ENCODE measurements around the gene HIRA. TPM values are rescaled to one million over a fixed set of nuclear protein-coding genes. Genes with fewer than 3 reads are reported as not detected.

Gene HIRA
- total and polyA plus RNA-seq, 2 of the 8 experiments (the other 6 are each of a cell fraction or from before 2014, with no cell fraction given) = 34.9 to 67.2 TPM

GRCh38 chr22:19480173-19480568 is 48.6 kb upstream of the HIRA start:
- ChIA-PET POLR2A (ENCODE audit: partially characterized antibody) (interaction anchor here (0.7 to 3.7 kb wide), 29 partner anchors 8 to 370 kb away, joined by 3 to 33 read pairs (median 4); partner anchors contain the start of genes C22orf39, HIRA and MRPL40), CTCF (ENCODE audit: partially characterized antibody) (interaction anchor here (1.6 kb wide), 1 partner anchor 16 kb away, joined by 5 read pairs; no protein-coding TSS in a partner anchor)
- no peak overlapping the region for H3K23ac ChIP-seq (ENCODE audit: insufficient read length)
- H2BK15ac ChIP-seq (ENCODE audit: low read length) = no peak overlapping the region
- peak overlapping the region; percentile 61 to 99 for H3K4me2 ChIP-seq (ENCODE audit: insufficient read depth in 1 of 2, low read depth in 2 of 2, low read length in 2 of 2)
- H3K36me3 ChIP-seq (ENCODE audit: control insufficient read depth in 2 of 4, insufficient read depth in 4 of 4, low read length in 3 of 4) = peaks cover 14 to 27% (median 18%) of the 10 kb centered on the region in 4 experiments
- H3K4ac ChIP-seq (replicated peaks; ENCODE audit: insufficient read length, low read depth, low read length) = no peak overlapping the region
- no peak overlapping the region for H3K56ac ChIP-seq (replicated peaks; ENCODE audit: insufficient read length, low read depth, low read length)
- H3K79me2 ChIP-seq (ENCODE audit: control insufficient read depth in 1 of 2, insufficient read depth in 2 of 2, low read length in 2 of 2) = peaks cover 3 to 46% of the 10 kb centered on the region in 2 experiments; a peak in 3 of 4 replicates
- H2AFZ ChIP-seq (ENCODE audit: low read length) = no peak overlapping the region; the same call in 1 of the 2 replicates
- peak overlapping the region; percentile 82 to 99 (median 94) for H3K4me3 ChIP-seq (ENCODE audit: extremely low read depth in 1 of 4, insufficient read depth in 2 of 4, low read depth in 3 of 4, low read length in 4 of 4)
- no peaks in the 10 kb centered on the region for H3K9me3 ChIP-seq (ENCODE audit: insufficient read depth in 2 of 2, low read depth in 1 of 2, low read length in 1 of 2)
- 0 out of 2 replicates have a peak overlapping the region, but pooled peaks have one; percentile 28 for H3K18ac ChIP-seq (ENCODE audit: extremely low read depth, low read length)
- TF ChIP-seq SIRT6 (IDR thresholded peaks at IDR 0.05; ENCODE audit: low read length) = no peak
- no peak for TF ChIP-seq EGR1 (IDR thresholded peaks at IDR 0.05; ENCODE audit: borderline replicate concordance, low read depth, low read length)
- no peak for TF ChIP-seq TAF7 (optimal IDR thresholded peaks at IDR 0.05; ENCODE audit: borderline replicate concordance, low read depth, low read length)
- peak; percentile 1; the same call in 1 of the 2 replicates for TF ChIP-seq PHF8 (conservative IDR thresholded peaks at IDR 0.05; ENCODE audit: low read depth, low read length)
- H2BK20ac ChIP-seq (ENCODE audit: low read length) = no peak overlapping the region
- no peak overlapping the region for H3K14ac ChIP-seq (ENCODE audit: insufficient read length)
- H3K23me2 ChIP-seq (ENCODE audit: low read depth, low read length) = peaks cover 14% of the 10 kb centered on the region
- no peak overlapping the region for H2BK120ac ChIP-seq (replicated peaks; ENCODE audit: low read depth, low read length)
- DNase-seq (ENCODE audit: low read depth in 1 of 2, low spot score in 2 of 2) (no peak), FAIRE-seq (no peak)
- no peak overlapping the region for H4K91ac ChIP-seq (replicated peaks; ENCODE audit: insufficient read length, low read length)
- 0 out of 2 replicates have a peak overlapping the region, but pooled peaks have one; percentile 1 for H2BK5ac ChIP-seq (ENCODE audit: low read depth, low read length)
- H3K27ac ChIP-seq (ENCODE audit: low read depth, low read length) = peak overlapping the region; percentile 80
- WGBS, 2 experiments (ENCODE audit: extremely low coverage in 1 of 2, insufficient coverage in 1 of 2, insufficient read length in 1 of 2, insufficient replicate concordance in 2 of 2, low coverage in 1 of 2, low lambda C conversion rate in 2 of 2, missing lambda C conversion rate in 1 of 2) = 3% methylated on average over 14 of the region's 15 CpGs; no CpG with 5 or more reads in 1 of the 2 experiments
- H4K5ac ChIP-seq (ENCODE audit: insufficient read length, low read depth, low read length) = no peak overlapping the region
- no peaks in the 10 kb centered on the region for H3K27me3 ChIP-seq (replicated peaks in 1 of 4; ENCODE audit: control insufficient read depth in 3 of 4, extremely low read depth in 1 of 4, insufficient read depth in 3 of 4, low read length in 3 of 4)
- H2AK5ac ChIP-seq (ENCODE audit: low read depth, low read length) = no peak overlapping the region
- H3K4me1 ChIP-seq (replicated peaks in 1 of 4; ENCODE audit: control insufficient read depth in 3 of 4, insufficient read depth in 4 of 4, low read length in 3 of 4) = peaks cover 0 to 8% (median 1%) of the 10 kb centered on the region in 4 experiments; a peak in 2 of 7 replicates
- H4K8ac ChIP-seq (ENCODE audit: extremely low read depth, insufficient read depth, low read length) = peak overlapping the region; percentile 98
- H3K9ac ChIP-seq (replicated peaks in 1 of 4; ENCODE audit: extremely low read depth in 1 of 4, low read depth in 3 of 4, low read length in 3 of 4) = peak overlapping the region; percentile 95 to 99 (median 97)
- peaks cover 5% of the 10 kb centered on the region for H3K79me1 ChIP-seq (ENCODE audit: low read depth, low read length)
- H4K20me1 ChIP-seq (replicated peaks in 1 of 2; ENCODE audit: control insufficient read depth in 1 of 2, insufficient read depth in 2 of 2, low read length in 2 of 2) = peaks cover 0 to 10% of the 10 kb centered on the region in 2 experiments
- H2BK12ac ChIP-seq (ENCODE audit: low read depth, low read length) = no peak overlapping the region; the same call in 1 of the 2 replicates
